ENCODE measurements around the gene PDCD1.

PDCD1 gene

GRCh38 chr2:241861264-241861663, 2.6 kb upstream of the PDCD1 start:
- TF ChIP-seq TAF1 (IDR thresholded peaks at IDR 0.05; ENCODE audit: borderline replicate concordance, insufficient read depth, low read length) (no peak), FOXP2 (optimal IDR thresholded peaks at IDR 0.05; ENCODE audit: borderline replicate concordance, extremely low read depth, extremely low read length, insufficient read depth) (no peak), POLR2AphosphoS5 (IDR thresholded peaks at IDR 0.05; ENCODE audit: low read depth, low read length) (no peak), SIN3A (IDR thresholded peaks at IDR 0.05; ENCODE audit: borderline replicate concordance, insufficient read depth, low read length) (no peak), REST (IDR thresholded peaks at IDR 0.05; ENCODE audit: insufficient read depth in 1 of 2, low read depth in 2 of 2, low read length in 2 of 2) (no peak)

DNA sequence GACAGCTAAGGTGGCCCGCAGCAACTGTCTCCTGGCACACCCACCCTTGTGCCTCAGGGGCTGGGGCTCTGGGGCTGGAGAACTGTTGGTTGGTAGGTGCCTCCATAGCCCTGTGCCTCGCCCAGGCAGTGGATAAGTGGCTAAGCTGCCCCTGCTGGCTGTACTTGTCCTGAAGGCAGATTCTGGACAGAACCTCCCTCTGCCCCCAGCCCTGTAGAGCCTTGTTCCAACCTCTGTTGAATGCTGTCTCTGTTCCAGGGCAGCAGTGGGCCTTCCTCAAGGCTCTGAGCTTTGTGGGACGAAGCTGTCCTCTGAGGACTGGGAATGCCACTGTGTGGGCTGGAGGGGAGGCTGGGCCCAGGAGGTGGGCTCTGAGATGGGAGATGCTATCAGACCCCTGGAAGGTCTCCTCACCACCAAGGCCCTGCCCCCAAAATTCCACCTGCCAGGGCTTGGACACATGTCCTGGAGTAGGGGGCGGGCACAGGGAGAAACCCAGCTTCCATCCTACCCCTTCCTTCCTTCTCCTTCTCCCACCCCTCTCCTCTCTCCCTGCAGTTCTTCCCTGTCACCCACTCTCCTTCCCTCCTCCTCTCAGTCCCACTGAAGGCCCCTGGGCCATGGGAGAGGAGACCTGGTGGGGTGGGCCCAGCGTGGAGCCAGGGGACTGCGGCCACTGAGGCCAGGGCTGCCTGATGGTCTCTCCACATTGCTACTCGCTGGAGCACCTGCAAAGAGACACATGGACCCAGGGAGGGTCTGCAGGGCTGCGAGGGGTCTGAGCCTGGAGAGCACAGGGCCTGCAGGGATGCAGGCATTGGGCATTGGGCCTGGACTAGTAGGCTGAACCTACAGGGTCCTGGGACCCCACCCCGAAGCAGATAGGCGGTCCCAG, 1.7 kb upstream of the PDCD1 start:
- TF ChIP-seq REST (IDR thresholded peaks at IDR 0.05; ENCODE audit: insufficient read depth in 1 of 2, low read depth in 2 of 2, low read length in 2 of 2) (no peak), SIN3A (IDR thresholded peaks at IDR 0.05; ENCODE audit: borderline replicate concordance, insufficient read depth, low read length) (no peak), FOXP2 (optimal IDR thresholded peaks at IDR 0.05; ENCODE audit: borderline replicate concordance, extremely low read depth, extremely low read length, insufficient read depth) (no peak), TAF1 (IDR thresholded peaks at IDR 0.05; ENCODE audit: borderline replicate concordance, insufficient read depth, low read length) (no peak), POLR2AphosphoS5 (IDR thresholded peaks at IDR 0.05; ENCODE audit: low read depth, low read length) (no peak)

DNA sequence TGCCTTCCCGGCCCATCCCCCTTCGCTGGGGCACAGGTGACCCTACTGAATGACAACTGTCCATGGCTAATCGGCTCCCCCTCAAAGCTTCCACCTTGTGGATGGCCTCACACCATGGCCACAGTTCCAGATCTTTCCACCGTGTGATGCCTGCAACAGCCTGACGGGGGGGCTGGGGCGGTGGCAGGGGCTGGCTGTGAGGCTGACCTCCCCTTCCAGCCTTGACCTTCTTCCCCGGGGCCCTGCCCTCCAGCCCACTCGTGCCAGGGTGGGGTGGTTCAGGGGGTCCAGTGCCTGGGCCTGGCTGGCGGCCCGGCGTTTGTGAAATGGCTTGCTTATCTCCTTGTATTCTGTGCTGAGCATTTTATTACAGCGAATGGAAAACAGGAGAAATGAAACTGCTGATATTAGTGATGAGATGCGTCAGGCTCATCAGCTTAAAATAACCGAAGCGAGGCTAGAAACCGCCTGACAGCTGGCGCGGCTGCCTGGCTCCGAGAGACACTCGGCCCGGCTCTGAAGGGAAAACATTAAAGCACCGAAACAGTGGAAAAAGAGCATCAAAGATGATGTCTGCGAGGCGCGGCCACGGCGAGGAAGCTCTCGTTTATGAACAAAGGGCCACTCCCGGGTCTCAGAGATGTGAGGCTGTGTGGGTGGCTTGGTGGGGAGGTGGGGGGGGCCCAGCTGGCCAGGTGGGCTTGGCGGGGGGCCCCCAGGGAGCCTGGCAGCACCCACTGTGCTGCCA, 916 bp upstream of the PDCD1 start:
- TF ChIP-seq POLR2AphosphoS5 (IDR thresholded peaks at IDR 0.05; ENCODE audit: low read depth, low read length) = no peak
- TF ChIP-seq REST (IDR thresholded peaks at IDR 0.05; ENCODE audit: insufficient read depth in 1 of 2, low read depth in 2 of 2, low read length in 2 of 2) = no peak
- no peak for TF ChIP-seq FOXP2 (optimal IDR thresholded peaks at IDR 0.05; ENCODE audit: borderline replicate concordance, extremely low read depth, extremely low read length, insufficient read depth)
- TF ChIP-seq TAF1 (IDR thresholded peaks at IDR 0.05; ENCODE audit: borderline replicate concordance, insufficient read depth, low read length) = no peak
- TF ChIP-seq SIN3A (IDR thresholded peaks at IDR 0.05; ENCODE audit: borderline replicate concordance, insufficient read depth, low read length) = no peak

DNA sequence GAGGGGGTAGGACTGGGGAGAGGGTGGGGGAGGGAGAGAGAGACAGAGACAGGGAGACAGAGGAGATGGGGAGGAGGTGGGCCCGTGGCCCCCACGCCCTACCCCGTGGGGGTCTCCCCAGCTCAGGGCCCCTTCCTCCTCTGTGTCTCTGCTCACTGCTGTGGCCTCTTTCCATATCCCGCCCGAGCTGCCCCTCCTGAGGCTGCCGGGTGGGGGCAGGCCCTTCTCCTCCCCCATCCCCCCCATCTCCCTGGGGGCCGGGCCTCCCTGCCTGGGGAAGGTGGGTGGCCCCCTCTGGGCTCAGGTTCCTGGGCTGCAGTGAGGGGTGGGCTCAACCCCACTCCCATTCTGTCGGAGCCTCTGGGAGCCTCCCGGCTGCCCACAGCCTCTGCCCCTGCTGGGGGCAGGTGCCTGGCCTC, 332 bp upstream of the PDCD1 start:
- TF ChIP-seq SIN3A (IDR thresholded peaks at IDR 0.05; ENCODE audit: borderline replicate concordance, insufficient read depth, low read length) (no peak), POLR2AphosphoS5 (IDR thresholded peaks at IDR 0.05; ENCODE audit: low read depth, low read length) (no peak), FOXP2 (optimal IDR thresholded peaks at IDR 0.05; ENCODE audit: borderline replicate concordance, extremely low read depth, extremely low read length, insufficient read depth) (no peak), TAF1 (IDR thresholded peaks at IDR 0.05; ENCODE audit: borderline replicate concordance, insufficient read depth, low read length) (no peak), REST (IDR thresholded peaks at IDR 0.05; ENCODE audit: insufficient read depth in 1 of 2, low read depth in 2 of 2, low read length in 2 of 2) (no peak)

All from PFSK-1 (cell line).